Hepatocyte (in vitro differentiated cells): ENCODE results near the gene AGPS. TPM values are rescaled to one million over a fixed set of nuclear protein-coding genes. Genes with fewer than 3 reads are reported as not detected.

Source experiments
- DNase-seq: peaks from one replicate; pipeline ENCODE4 v3.0.0-alpha.2; 2016; ENCODE audit warnings: low spot score
- H2AFZ ChIP-seq: fragments of 200-600 bp; sonication (generic); 2 replicates; pipeline ENCODE4 v1.6.0; 2016; ENCODE audit warnings: antibody characterized with exemption, mild to moderate bottlenecking
- H3K27ac ChIP-seq: fragments of 200-600 bp; sonication (generic); 2 replicates; pipeline ENCODE4 v1.5.1; 2016; ENCODE audit warnings: mild to moderate bottlenecking
- H3K27me3 ChIP-seq: fragments of 200-600 bp; sonication (generic); 2 replicates; pipeline ENCODE4 v1.6.1; 2016
- H3K36me3 ChIP-seq: fragments of 200-600 bp; sonication (generic); replicated peaks from 2 replicates; pipeline ENCODE4 v1.5.1; 2016; ENCODE audit warnings: low read depth; ENCODE audit not compliant: insufficient read depth
- H3K4me1 ChIP-seq: fragments of 200-600 bp; sonication (generic); 2 replicates; pipeline ENCODE4 v1.5.1; 2016; ENCODE audit warnings: mild to moderate bottlenecking, moderate library complexity; ENCODE audit not compliant: insufficient read depth
- H3K4me2 ChIP-seq: fragments of 200-600 bp; sonication (generic); 2 replicates; pipeline ENCODE4 v1.6.0; 2016
- H3K4me3 ChIP-seq: fragments of 200-600 bp; sonication (generic); 2 replicates; pipeline ENCODE4 v1.5.1; 2016; ENCODE audit warnings: mild to moderate bottlenecking
- H3K79me2 ChIP-seq: fragments of 200-600 bp; sonication (generic); 2 replicates; pipeline ENCODE4 v1.6.0; 2017; ENCODE audit warnings: mild to moderate bottlenecking
- H3K9me2 ChIP-seq: fragments of 200-600 bp; sonication (generic); replicated peaks from 2 replicates; pipeline ENCODE4 v1.6.0; 2017; ENCODE audit warnings: mild to moderate bottlenecking; ENCODE audit not compliant: insufficient read depth
- H3K9me3 ChIP-seq: fragments of 200-600 bp; sonication (generic); 2 replicates; pipeline ENCODE4 v1.5.1; 2016; ENCODE audit warnings: low read depth, mild to moderate bottlenecking
- H4K20me1 ChIP-seq: fragments of 200-600 bp; sonication (generic); 2 replicates; pipeline ENCODE4 v1.6.0; 2016; ENCODE audit warnings: mild to moderate bottlenecking; ENCODE audit not compliant: insufficient read depth, poor library complexity, severe bottlenecking
- CTCF ChIP-seq: fragments of 200-600 bp; sonication (generic); IDR thresholded peaks from 2 replicates; pipeline ENCODE4 v1.5.1; 2016; ENCODE audit warnings: antibody characterized with exemption, mild to moderate bottlenecking; ENCODE audit not compliant: poor library complexity
- EZH2 ChIP-seq: fragments of 200-600 bp; sonication (generic); IDR thresholded peaks from 2 replicates; pipeline ENCODE4 v1.6.1; 2016; ENCODE audit warnings: antibody characterized with exemption, mild to moderate bottlenecking, borderline replicate concordance
- EZH2phosphoT487 ChIP-seq: fragments of 200-600 bp; sonication (generic); IDR thresholded peaks from one replicate; pipeline ENCODE4 v1.6.1; 2018; ENCODE audit warnings: antibody characterized with exemption, mild to moderate bottlenecking, low read depth, moderate library complexity; ENCODE audit not compliant: unreplicated experiment, severe bottlenecking
- WGBS: methylation state at CpG from one replicate; pipeline ENCODE4 v1.1.6; 2016; ENCODE audit warnings: low lambda C conversion rate; ENCODE audit errors: missing lambda C conversion rate; 5-methylcytosine and 5-hydroxymethylcytosine counted together
- polyA plus RNA-seq: library from polyadenylated mRNA; unstranded; fragments of >200 nt; fragmentation: Nextera tagmentation; extraction: Ambion mirVana; gene quantifications from 2 replicates; pipeline ENCODE4 v1.2.1, GENCODE V29; 2016
- total RNA-seq: library from RNA; depleted of rRNA; stranded (reverse); fragments of >200 nt; gene quantifications from 2 replicates; pipeline ENCODE4 v1.2.3, GENCODE V29; 2014

The AGPS gene
- total and polyA plus RNA-seq, 2 experiments from 2014 or later: 26.6 to 36.1 TPM

GRCh38 chr2:177552422-177553175, 160.0 kb downstream of the AGPS start:
- H3K9me3 ChIP-seq: no peaks in the 10 kb centered on the region
- peak; percentile 94 for DNase-seq
- H3K4me3 ChIP-seq: peak overlapping the region; percentile 48
- WGBS: 2% methylated on average over 64 of the region's 64 CpGs
- no peaks in the 10 kb centered on the region for H3K27me3 ChIP-seq
- peak overlapping the region; percentile 78 for H3K4me2 ChIP-seq
- TF ChIP-seq CTCF: no peak
- TF ChIP-seq EZH2phosphoT487: no peak
- no peak for TF ChIP-seq EZH2
- H3K79me2 ChIP-seq: no peaks in the 10 kb centered on the region
- no peaks in the 10 kb centered on the region for H3K4me1 ChIP-seq
- H3K36me3 ChIP-seq: no peaks in the 10 kb centered on the region
- H3K9me2 ChIP-seq: no peaks in the 10 kb centered on the region
- peak overlapping the region; percentile 97 for H3K27ac ChIP-seq
- H2AFZ ChIP-seq: peak overlapping the region; percentile 76
- H4K20me1 ChIP-seq: no peaks in the 10 kb centered on the region

GRCh38 chr2:177553176-177553884, 160.8 kb downstream of the AGPS start:
- H3K4me1 ChIP-seq: no peaks in the 10 kb centered on the region
- no peaks in the 10 kb centered on the region for H3K9me3 ChIP-seq
- H4K20me1 ChIP-seq: no peaks in the 10 kb centered on the region
- H3K27me3 ChIP-seq: no peaks in the 10 kb centered on the region
- peak overlapping the region; percentile 78 for H3K4me2 ChIP-seq
- peak overlapping the region; percentile 48 for H3K4me3 ChIP-seq
- no peaks in the 10 kb centered on the region for H3K9me2 ChIP-seq
- DNase-seq: peak; percentile 10
- H3K79me2 ChIP-seq: no peaks in the 10 kb centered on the region
- H3K36me3 ChIP-seq: no peaks in the 10 kb centered on the region
- H3K27ac ChIP-seq: peak overlapping the region; percentile 97
- peak overlapping the region; percentile 76 for H2AFZ ChIP-seq
- WGBS: 10% methylated on average over 17 of the region's 17 CpGs
- no peak for TF ChIP-seq CTCF
- no peak for TF ChIP-seq EZH2
- TF ChIP-seq EZH2phosphoT487: no peak

- no peak for DNase-seq
- Histone ChIP-seq H4K20me1 (no peaks in the 10 kb centered on the region), H3K36me3 (no peaks in the 10 kb centered on the region), H2AFZ (no peak overlapping the region), H3K27ac (no peak overlapping the region), H3K4me3 (no peak overlapping the region), H3K27me3 (no peaks in the 10 kb centered on the region), H3K4me2 (no peak overlapping the region), H3K9me2 (no peaks in the 10 kb centered on the region), H3K79me2 (no peaks in the 10 kb centered on the region), H3K4me1 (no peaks in the 10 kb centered on the region), H3K9me3 (no peaks in the 10 kb centered on the region)
- TF ChIP-seq EZH2phosphoT487: no peak
- TF ChIP-seq CTCF: no peak
- TF ChIP-seq EZH2: no peak
Measured at GRCh38 chr2:177554365-177554764, 161.8 kb downstream of the AGPS start.
